DOHH2 (cell line): ENCODE data around the gene SDC1.

ENCODE experiments used
- EZH2phosphoT487 ChIP-seq: fragments of 200-600 bp; sonication (generic); IDR thresholded peaks from 2 replicates; pipeline ENCODE4 v1.6.1; 2017; ENCODE audit warnings: borderline replicate concordance, mild to moderate bottlenecking, antibody characterized with exemption, low read length, moderate library complexity, mixed read lengths
- TF ChIP-seq, protein P1 (sequence below): fragments of 200-600 bp; sonication (generic); IDR thresholded peaks from one replicate; pipeline ENCODE4 v1.5.1; 2014; ENCODE audit warnings: antibody characterized with exemption, mild to moderate bottlenecking, low read depth, low read length; ENCODE audit not compliant: poor library complexity, severe bottlenecking

DNA sequence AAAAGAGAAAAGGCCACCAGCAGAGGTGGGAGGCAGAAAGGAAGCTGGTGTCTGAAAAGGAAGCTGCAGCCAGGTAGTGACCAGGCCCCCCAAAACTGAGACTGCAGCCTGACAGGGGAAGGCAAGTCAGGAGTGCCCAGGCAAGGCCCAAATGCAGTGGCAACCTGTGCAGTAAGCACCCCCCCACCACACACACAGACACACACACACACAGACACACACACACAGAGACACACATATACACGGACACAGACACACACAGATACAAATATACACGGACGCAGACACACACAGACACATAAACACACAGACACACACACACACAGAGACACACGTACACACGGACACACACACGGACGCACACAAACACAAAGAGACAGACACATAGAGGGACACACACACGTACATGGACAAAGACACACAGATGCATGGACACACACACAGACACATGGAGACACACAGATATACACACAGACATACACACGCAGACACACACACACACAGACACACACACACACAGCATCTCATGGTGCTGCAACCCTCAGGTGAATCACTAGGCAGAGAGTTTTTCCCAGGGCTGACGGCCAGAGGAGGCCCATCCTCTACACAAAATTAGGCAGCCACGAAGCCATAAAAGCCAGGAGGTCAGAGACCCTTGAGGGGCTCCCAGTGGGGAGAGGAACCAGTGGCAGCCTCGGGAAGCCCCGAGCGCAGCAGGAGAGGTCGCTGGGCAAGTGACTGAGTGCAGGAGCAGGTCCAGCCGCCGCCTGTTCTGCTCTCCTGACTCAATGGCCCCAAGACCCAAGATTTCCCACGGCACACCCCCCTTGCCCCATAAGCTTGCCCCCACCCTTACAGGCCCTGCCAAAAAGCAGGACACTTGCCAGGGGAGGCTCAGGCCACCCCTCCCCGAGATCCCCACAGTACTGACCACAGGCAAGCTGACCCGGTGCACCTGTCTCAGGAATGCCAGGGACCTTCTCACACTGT lies 6.3 kb downstream of the SDC1 start:
- TF ChIP-seq, protein P1, sequence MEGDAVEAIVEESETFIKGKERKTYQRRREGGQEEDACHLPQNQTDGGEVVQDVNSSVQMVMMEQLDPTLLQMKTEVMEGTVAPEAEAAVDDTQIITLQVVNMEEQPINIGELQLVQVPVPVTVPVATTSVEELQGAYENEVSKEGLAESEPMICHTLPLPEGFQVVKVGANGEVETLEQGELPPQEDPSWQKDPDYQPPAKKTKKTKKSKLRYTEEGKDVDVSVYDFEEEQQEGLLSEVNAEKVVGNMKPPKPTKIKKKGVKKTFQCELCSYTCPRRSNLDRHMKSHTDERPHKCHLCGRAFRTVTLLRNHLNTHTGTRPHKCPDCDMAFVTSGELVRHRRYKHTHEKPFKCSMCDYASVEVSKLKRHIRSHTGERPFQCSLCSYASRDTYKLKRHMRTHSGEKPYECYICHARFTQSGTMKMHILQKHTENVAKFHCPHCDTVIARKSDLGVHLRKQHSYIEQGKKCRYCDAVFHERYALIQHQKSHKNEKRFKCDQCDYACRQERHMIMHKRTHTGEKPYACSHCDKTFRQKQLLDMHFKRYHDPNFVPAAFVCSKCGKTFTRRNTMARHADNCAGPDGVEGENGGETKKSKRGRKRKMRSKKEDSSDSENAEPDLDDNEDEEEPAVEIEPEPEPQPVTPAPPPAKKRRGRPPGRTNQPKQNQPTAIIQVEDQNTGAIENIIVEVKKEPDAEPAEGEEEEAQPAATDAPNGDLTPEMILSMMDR, result no peak
- no peak for TF ChIP-seq EZH2phosphoT487
